Testis (tissue), 3 donors: Measurements from ENCODE around the gene PTPN6. TPM values are rescaled to one million over a fixed set of nuclear protein-coding genes. Genes with fewer than 3 reads are reported as not detected.

ENCODE experiments used
- DNase-seq: peaks from one replicate; pipeline ENCODE4 v3.0.0-alpha.2; 2019
- H3K27ac ChIP-seq, 2 donors: fragments of 200-600 bp; sonication (generic); one replicate each; pipeline ENCODE4 v1.5.1; 2019
- H3K27me3 ChIP-seq: fragments of 200-600 bp; sonication (generic); one replicate; pipeline ENCODE4 v1.5.1; 2019
- H3K36me3 ChIP-seq: fragments of 200-600 bp; sonication (generic); one replicate; pipeline ENCODE4 v1.5.1; 2017; ENCODE audit warnings: low read depth; ENCODE audit errors: missing control alignments
- H3K4me1 ChIP-seq: fragments of 200-600 bp; sonication (generic); one replicate; pipeline ENCODE4 v1.5.1; 2019
- H3K4me3 ChIP-seq, 2 donors: fragments of 200-600 bp; sonication (generic); one replicate each; pipeline ENCODE4 v1.5.1; 2017 to 2019
- H3K9me3 ChIP-seq: fragments of 200-600 bp; sonication (generic); one replicate; pipeline ENCODE4 v1.5.1; 2017
- CTCF ChIP-seq, 3 experiments: fragments of 450-650 bp in 2 of 3; fragments of 200-600 bp in 1 of 3; sonication (generic) in 1 of 3; IDR thresholded peaks; one replicate each; pipeline ENCODE4 v1.5.1; 2016 to 2019; ENCODE audit warnings: antibody characterized with exemption in 3 of 3, mild to moderate bottlenecking in 2 of 3, moderate library complexity in 1 of 3
- POLR2A ChIP-seq: fragments of 450-650 bp; IDR thresholded peaks from one replicate; pipeline ENCODE4 v1.6.1; 2017; ENCODE audit warnings: antibody characterized with exemption, mild to moderate bottlenecking, moderate library complexity
- WGBS, 2 donors: methylation state at CpG; one replicate each; pipeline ENCODE4 v1.1.5; 2018; 5-methylcytosine and 5-hydroxymethylcytosine counted together
- intact Hi-C: fragments of 100-400 bp; cut with DNase I; formaldehyde crosslinking; loops from one replicate; pipeline ENCODE4 v1.15.1; 2023; ENCODE audit warnings: low total_unique reads
- polyA plus RNA-seq: library from polyadenylated mRNA; stranded (reverse); fragments of 350-450 nt; fragmentation: Illumina TruSeq; extraction: RNeasy Lipid Tissue Mini Kit (QIAGEN cat#74804); gene quantifications from one replicate; pipeline ENCODE4 v1.2.3, GENCODE V29; 2014; ENCODE audit warnings: low read depth, low replicate concordance; ENCODE audit not compliant: insufficient read depth
- total RNA-seq, 2 donors: library from RNA; depleted of rRNA; stranded (reverse); fragments of >200 nt; gene quantifications; one replicate each; pipeline ENCODE4 v1.2.3, GENCODE V29; 2016

Gene PTPN6
- total and polyA plus RNA-seq, 3 donors from 2014 or later, result 3.7 to 19.1 (median 9.1) TPM

- H3K4me3 ChIP-seq, result no peak overlapping the region
- no peaks in the 10 kb centered on the region for H3K9me3 ChIP-seq
- DNase-seq, result no peak
- no peak for TF ChIP-seq CTCF (IDR thresholded peaks at IDR 0.05)
- TF ChIP-seq POLR2A, result no peak
- no peaks in the 10 kb centered on the region for H3K27me3 ChIP-seq
- H3K36me3 ChIP-seq, result no peaks in the 10 kb centered on the region
- no peak overlapping the region for H3K27ac ChIP-seq
- WGBS, 2 donors, result 73 to 85% methylated on average over 3 to 4 of the region's 4 CpGs
- peaks cover 32% of the 10 kb centered on the region for H3K4me1 ChIP-seq
- intact Hi-C loops, result no loop called here
Observed at GRCh38 chr12:6965714-6966113, 14.6 kb downstream of the PTPN6 start.

- no peak overlapping the region for H3K27ac ChIP-seq
- peaks cover 27% of the 10 kb centered on the region for H3K4me1 ChIP-seq
- intact Hi-C loops, result no loop called here
- H3K4me3 ChIP-seq, result no peak overlapping the region
- no peak for DNase-seq
- no peaks in the 10 kb centered on the region for H3K27me3 ChIP-seq
- H3K9me3 ChIP-seq, result no peaks in the 10 kb centered on the region
- no peaks in the 10 kb centered on the region for H3K36me3 ChIP-seq
- WGBS, 2 donors, result 82 to 86% methylated on average over 7 of the region's 7 CpGs
- TF ChIP-seq POLR2A, result no peak
- no peak for TF ChIP-seq CTCF (IDR thresholded peaks at IDR 0.05)
Observed at GRCh38 chr12:6966351-6966750, 15.2 kb downstream of the PTPN6 start.

- no peak for DNase-seq
- H3K4me1 ChIP-seq, result peaks cover 22% of the 10 kb centered on the region
- 79 to 92% methylated on average over 7 to 10 of the region's 10 CpGs for WGBS, 2 donors
- H3K27ac ChIP-seq, result no peak overlapping the region
- H3K9me3 ChIP-seq, result no peaks in the 10 kb centered on the region
- TF ChIP-seq CTCF (IDR thresholded peaks at IDR 0.05) (no peak), POLR2A (no peak)
- H3K36me3 ChIP-seq, result no peaks in the 10 kb centered on the region
- H3K27me3 ChIP-seq, result no peaks in the 10 kb centered on the region
- no peak overlapping the region for H3K4me3 ChIP-seq
- intact Hi-C loops, result no loop called here
Observed at GRCh38 chr12:6967651-6968100, 16.5 kb downstream of the PTPN6 start.

GRCh38 chr12:6968426-6968825 lies 17.3 kb downstream of the PTPN6 start:
- no peak overlapping the region for H3K4me3 ChIP-seq
- H3K9me3 ChIP-seq, result no peaks in the 10 kb centered on the region
- H3K4me1 ChIP-seq, result peaks cover 22% of the 10 kb centered on the region
- H3K27me3 ChIP-seq, result no peaks in the 10 kb centered on the region
- WGBS, 2 donors, result 80 to 81% methylated on average over 9 of the region's 9 CpGs
- no peak overlapping the region for H3K27ac ChIP-seq
- TF ChIP-seq CTCF (IDR thresholded peaks at IDR 0.05) (no peak), POLR2A (no peak)
- H3K36me3 ChIP-seq, result no peaks in the 10 kb centered on the region
- no peak for DNase-seq
- intact Hi-C loops, result no loop called here

- no peaks in the 10 kb centered on the region for H3K27me3 ChIP-seq
- H3K27ac ChIP-seq, result peak overlapping the region; percentile 13 to 87
- H3K4me1 ChIP-seq, result peaks cover 18% of the 10 kb centered on the region
- no peaks in the 10 kb centered on the region for H3K9me3 ChIP-seq
- intact Hi-C loops, result no loop called here
- no peaks in the 10 kb centered on the region for H3K36me3 ChIP-seq
- peak; percentile 38 for DNase-seq
- TF ChIP-seq POLR2A, result no peak
- no peak for TF ChIP-seq CTCF (IDR thresholded peaks at IDR 0.05)
- 0% methylated on average over 10 to 28 of the region's 31 CpGs for WGBS, 2 donors
- H3K4me3 ChIP-seq, result peak overlapping the region; percentile 87
Observed at GRCh38 chr12:6970096-6970527, 19.0 kb downstream of the PTPN6 start.
